ENCODE results near the gene CCDC33. TPM values are rescaled to one million over a fixed set of nuclear protein-coding genes. Genes with fewer than 3 reads are reported as not detected.
A peak's percentile ranks its signal among the peaks of the same experiment; 100 is the strongest.

CCDC33 gene
- total RNA-seq, 1 experiment from 2014 or later = 1.2 TPM

GRCh38 chr15:74290645-74291044 lies 54.5 kb downstream of the CCDC33 start:
- no peak overlapping the region for H3K27ac ChIP-seq

DNA sequence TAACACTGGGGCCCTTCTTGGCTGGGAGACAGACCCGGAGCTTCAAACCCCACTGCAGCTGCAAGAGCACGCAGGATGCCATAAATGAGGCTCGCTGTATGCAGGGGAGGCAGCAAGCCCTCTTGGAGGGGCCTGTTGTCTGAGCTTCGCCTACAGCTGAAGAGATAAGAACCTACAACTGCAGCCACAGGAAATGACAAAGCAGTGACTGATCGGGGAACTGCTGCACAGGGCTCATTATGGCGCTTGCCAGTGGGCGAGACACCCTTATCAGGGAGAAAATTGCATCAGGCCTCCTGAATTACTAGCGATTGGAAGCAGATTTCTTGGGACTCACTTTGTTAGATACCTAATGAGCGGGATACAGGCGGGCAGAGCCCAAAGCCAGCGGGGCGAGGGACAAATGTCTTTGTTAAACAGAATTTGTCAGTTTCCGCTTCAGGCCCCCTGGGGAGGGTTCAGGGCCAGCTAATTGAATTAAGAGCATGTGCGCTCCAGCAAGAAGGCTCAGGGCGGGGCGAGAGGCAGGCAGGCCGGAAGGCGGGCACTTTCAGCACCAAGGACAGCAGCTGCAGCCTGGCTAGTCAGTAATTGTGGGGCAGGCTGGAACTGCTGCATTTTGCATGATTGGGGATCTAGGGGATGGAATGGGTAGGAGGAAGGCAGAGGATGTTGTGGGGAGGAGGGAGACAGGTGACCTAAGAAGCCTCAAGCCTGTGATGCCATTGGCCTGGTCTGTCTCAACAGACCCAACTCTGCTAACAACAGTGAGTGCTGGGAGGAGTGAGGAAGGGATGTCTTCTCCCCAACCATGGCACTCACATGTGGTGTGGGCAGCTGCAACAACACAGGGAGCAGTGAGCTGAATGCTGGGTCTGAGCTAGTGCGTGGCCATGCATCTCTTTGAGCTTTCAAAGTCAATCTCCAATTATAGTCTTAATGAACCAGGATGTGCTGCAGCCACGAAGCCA lies 55.3 kb downstream of the CCDC33 start:
- Histone ChIP-seq H3K36me3 (no peaks in the 10 kb centered on the region), H3K9me3 (replicated peaks) (no peaks in the 10 kb centered on the region), H3K4me1 (peaks cover 9% of the 10 kb centered on the region), H3K27ac (no peak overlapping the region), H3K27me3 (no peaks in the 10 kb centered on the region), H3K4me3 (no peak overlapping the region)
- DNase-seq = peak; percentile 89 to 92

More at GRCh38 chr15:74290645-74291044, 54.5 kb downstream of the CCDC33 start:
- Histone ChIP-seq H3K9me3 (replicated peaks) (no peaks in the 10 kb centered on the region), H3K27me3 (no peaks in the 10 kb centered on the region), H3K4me1 (peaks cover 9% of the 10 kb centered on the region), H3K36me3 (no peaks in the 10 kb centered on the region), H3K4me3 (no peak overlapping the region)
- DNase-seq = no peak

GRCh38 chr15:74293021-74293810 lies 57.1 kb downstream of the CCDC33 start:
- Histone ChIP-seq H3K36me3 (no peaks in the 10 kb centered on the region), H3K27me3 (no peaks in the 10 kb centered on the region), H3K27ac (no peak overlapping the region), H3K4me1 (peaks cover 9% of the 10 kb centered on the region), H3K9me3 (replicated peaks) (no peaks in the 10 kb centered on the region), H3K4me3 (no peak overlapping the region)
- no peak for DNase-seq

- Histone ChIP-seq H3K36me3 (no peaks in the 10 kb centered on the region), H3K4me3 (no peak overlapping the region), H3K27me3 (no peaks in the 10 kb centered on the region), H3K4me1 (peaks cover 9% of the 10 kb centered on the region), H3K27ac (no peak overlapping the region), H3K9me3 (replicated peaks) (no peaks in the 10 kb centered on the region)
- DNase-seq = peak in 1 of 2 experiments; percentile 27
Observed at GRCh38 chr15:74294010-74294409, 57.9 kb downstream of the CCDC33 start.

DNA sequence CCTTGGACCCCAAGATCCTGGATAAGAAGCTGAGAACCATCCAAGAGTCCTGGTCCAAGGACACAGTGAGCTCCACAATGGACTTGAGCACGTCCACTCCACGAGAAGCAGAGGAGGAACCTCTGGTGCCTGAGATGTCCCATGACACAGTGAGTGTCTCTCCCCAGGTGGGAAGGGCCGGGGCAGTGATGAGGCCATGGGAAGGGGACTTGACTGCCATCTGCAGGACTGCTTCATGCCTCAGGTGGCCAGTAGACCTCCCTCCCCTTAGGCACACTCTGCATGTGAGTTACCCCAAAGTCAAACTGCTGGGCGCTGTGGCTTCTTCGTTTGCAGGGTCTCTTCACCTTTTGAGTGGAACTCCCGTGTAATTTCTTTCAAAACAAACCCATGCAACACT lies 59.7 kb downstream of the CCDC33 start:
- Histone ChIP-seq H3K4me1 (peaks cover 5% of the 10 kb centered on the region), H3K27ac (no peak overlapping the region), H3K9me3 (replicated peaks) (no peaks in the 10 kb centered on the region), H3K27me3 (no peaks in the 10 kb centered on the region), H3K36me3 (no peaks in the 10 kb centered on the region), H3K4me3 (no peak overlapping the region)
- no peak for DNase-seq

- H3K36me3 ChIP-seq = no peaks in the 10 kb centered on the region
- DNase-seq = no peak
- H3K4me1 ChIP-seq = peaks cover 9% of the 10 kb centered on the region
- H3K27ac ChIP-seq = no peak overlapping the region
- H3K9me3 ChIP-seq (replicated peaks) = no peaks in the 10 kb centered on the region
- no peak overlapping the region for H3K4me3 ChIP-seq
- no peaks in the 10 kb centered on the region for H3K27me3 ChIP-seq
Observed at GRCh38 chr15:74297887-74298286, 61.8 kb downstream of the CCDC33 start.

GRCh38 chr15:74300057-74300795 lies 64.1 kb downstream of the CCDC33 start:
- H3K9me3 ChIP-seq (replicated peaks) = no peaks in the 10 kb centered on the region
- no peak overlapping the region for H3K27ac ChIP-seq
- peaks cover 27% of the 10 kb centered on the region for H3K4me1 ChIP-seq
- H3K36me3 ChIP-seq = no peaks in the 10 kb centered on the region
- DNase-seq = no peak
- no peaks in the 10 kb centered on the region for H3K27me3 ChIP-seq
- H3K4me3 ChIP-seq = no peak overlapping the region

- H3K27ac ChIP-seq = no peak overlapping the region
- H3K4me3 ChIP-seq = no peak overlapping the region
- H3K9me3 ChIP-seq (replicated peaks) = no peaks in the 10 kb centered on the region
- H3K27me3 ChIP-seq = no peaks in the 10 kb centered on the region
- H3K36me3 ChIP-seq = no peaks in the 10 kb centered on the region
- DNase-seq = peak in 1 of 2 experiments; percentile 57
- H3K4me1 ChIP-seq = peaks cover 35% of the 10 kb centered on the region
Observed at GRCh38 chr15:74301583-74302361, 65.6 kb downstream of the CCDC33 start.

DNA sequence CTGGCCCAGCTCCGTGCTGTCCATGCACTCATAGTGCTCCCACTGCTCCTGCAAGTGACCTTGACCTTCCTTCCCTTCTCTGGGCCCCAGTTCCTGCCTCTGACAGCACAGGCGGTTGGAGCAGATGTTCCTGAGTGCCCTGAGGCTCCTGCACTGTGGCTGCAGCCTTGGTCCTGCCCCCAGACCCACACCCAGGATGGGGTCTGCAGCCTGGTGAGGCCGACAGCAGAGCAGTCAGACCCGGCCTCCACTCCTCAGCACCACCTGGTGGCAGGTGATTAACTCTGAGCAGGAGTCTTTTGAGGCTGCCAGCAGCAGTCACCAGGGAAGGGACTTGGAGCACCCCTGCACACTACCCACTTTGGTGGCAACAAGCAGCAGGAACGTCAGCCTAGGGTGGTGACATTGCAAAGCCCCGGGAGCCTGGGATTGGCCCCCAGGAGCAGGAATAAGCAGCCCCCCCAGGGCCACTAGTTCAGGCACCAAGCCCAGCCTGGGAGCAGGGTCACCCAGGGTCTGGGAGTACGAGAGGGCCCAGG lies 66.8 kb downstream of the CCDC33 start:
- peaks cover 43% of the 10 kb centered on the region for H3K4me1 ChIP-seq
- H3K27ac ChIP-seq = no peak overlapping the region
- no peaks in the 10 kb centered on the region for H3K9me3 ChIP-seq (replicated peaks)
- H3K4me3 ChIP-seq = no peak overlapping the region
- peak; percentile 62 to 73 for DNase-seq
- H3K27me3 ChIP-seq = no peaks in the 10 kb centered on the region
- no peaks in the 10 kb centered on the region for H3K36me3 ChIP-seq

GRCh38 chr15:74303741-74304309 lies 67.7 kb downstream of the CCDC33 start:
- H3K27me3 ChIP-seq = no peaks in the 10 kb centered on the region
- DNase-seq = no peak

GRCh38 chr15:74304431-74304830 lies 68.3 kb downstream of the CCDC33 start:
- H3K27ac ChIP-seq = no peak overlapping the region
- H3K27me3 ChIP-seq = no peaks in the 10 kb centered on the region
- H3K4me1 ChIP-seq = peaks cover 46% of the 10 kb centered on the region
- no peak overlapping the region for H3K4me3 ChIP-seq
- DNase-seq = no peak
- H3K36me3 ChIP-seq = no peaks in the 10 kb centered on the region
- no peaks in the 10 kb centered on the region for H3K9me3 ChIP-seq (replicated peaks)

More at GRCh38 chr15:74303741-74304309, 67.7 kb downstream of the CCDC33 start:
- Histone ChIP-seq H3K4me1 (peaks cover 46% of the 10 kb centered on the region), H3K4me3 (no peak overlapping the region), H3K36me3 (no peaks in the 10 kb centered on the region), H3K27ac (no peak overlapping the region), H3K9me3 (replicated peaks) (no peaks in the 10 kb centered on the region)

- Histone ChIP-seq H3K27ac (no peak overlapping the region), H3K27me3 (no peaks in the 10 kb centered on the region), H3K36me3 (no peaks in the 10 kb centered on the region), H3K4me3 (no peak overlapping the region), H3K4me1 (peaks cover 46% of the 10 kb centered on the region), H3K9me3 (replicated peaks) (no peaks in the 10 kb centered on the region)
- no peak for DNase-seq
Observed at GRCh38 chr15:74305687-74306086, 69.6 kb downstream of the CCDC33 start.

- Histone ChIP-seq H3K27me3 (no peaks in the 10 kb centered on the region), H3K4me1 (peaks cover 52% of the 10 kb centered on the region), H3K4me3 (no peak overlapping the region), H3K27ac (no peak overlapping the region), H3K36me3 (no peaks in the 10 kb centered on the region), H3K9me3 (replicated peaks) (no peaks in the 10 kb centered on the region)
- DNase-seq = peak in 1 of 2 experiments; percentile 32
Observed at GRCh38 chr15:74306781-74307217, 70.7 kb downstream of the CCDC33 start.

Measured in SJCRH30 (cell line).